SK-N-SH treated with all-trans-retinoic acid at 6 μM for 48 hours (cell line): Measurements from ENCODE around the gene DHRS13.

Experiments used
- BACH2 ChIP-seq: fragments of 250-450 bp; sonication (Bioruptor Pico); IDR thresholded peaks from 2 replicates; pipeline ENCODE4 v1.9.0; 2021; ENCODE audit warnings: mild to moderate bottlenecking, borderline replicate concordance
- GLIS3 ChIP-seq: fragments of 250-450 bp; sonication (Bioruptor Pico); IDR thresholded peaks from 2 replicates; pipeline ENCODE4 v1.5.0; 2020; ENCODE audit warnings: mild to moderate bottlenecking, moderate library complexity
- TCF4 ChIP-seq: fragments of 250-450 bp; sonication (Bioruptor Pico); IDR thresholded peaks from 2 replicates; pipeline ENCODE4 v1.8.0; 2021; ENCODE audit warnings: mild to moderate bottlenecking, moderate library complexity, borderline replicate concordance
- ZFP3 ChIP-seq: fragments of 250-450 bp; sonication (Bioruptor Pico); IDR thresholded peaks from 2 replicates; pipeline ENCODE4 v1.5.0; 2020; ENCODE audit warnings: mild to moderate bottlenecking, moderate library complexity

DNA sequence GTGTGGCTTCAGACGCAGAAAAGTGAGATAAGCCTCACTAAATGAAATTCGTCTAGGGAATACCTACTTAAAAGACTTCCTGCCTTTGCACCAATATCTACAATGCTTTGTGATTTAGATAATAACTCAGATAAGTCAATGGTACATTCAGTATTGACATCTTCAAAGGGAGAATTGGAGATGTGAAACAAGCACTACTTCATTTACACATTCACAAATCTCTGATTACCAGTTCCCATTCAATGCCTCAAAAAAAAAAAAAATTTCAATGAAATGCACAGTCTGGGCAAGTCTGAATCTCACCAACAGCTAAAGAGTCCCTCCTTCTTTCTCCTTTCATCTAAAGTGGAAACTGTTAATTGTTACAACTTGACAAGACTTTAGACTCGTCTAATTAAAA, 44.8 kb upstream of the DHRS13 start:
- TF ChIP-seq ZFP3 (no peak), TCF4 (CRISPR knock-in tag) (no peak), BACH2 (CRISPR knock-in tag) (no peak), GLIS3 (no peak)
